HEK293 (cell line): Measurements from ENCODE around the gene GRID2.

Experiments
- IKZF3 ChIP-seq: fragments of 450-650 bp; IDR thresholded peaks from 2 replicates; pipeline ENCODE4 v1.5.0; 2018; ENCODE audit warnings: missing biosample characterization, mild to moderate bottlenecking, missing genetic modification characterization, moderate library complexity
- TF ChIP-seq, protein P1 (sequence below): fragments of 450-650 bp; formaldehyde crosslinking; IDR thresholded peaks from 2 replicates; pipeline ENCODE4 v1.5.1; 2016; ENCODE audit warnings: missing biosample characterization, missing genetic modification characterization
- TF ChIP-seq, protein P2 (sequence below): fragments of 450-650 bp; formaldehyde crosslinking; IDR thresholded peaks from 2 replicates; pipeline ENCODE4 v1.5.1; 2016; ENCODE audit warnings: missing biosample characterization, missing genetic modification characterization

- TF ChIP-seq, protein P1, sequence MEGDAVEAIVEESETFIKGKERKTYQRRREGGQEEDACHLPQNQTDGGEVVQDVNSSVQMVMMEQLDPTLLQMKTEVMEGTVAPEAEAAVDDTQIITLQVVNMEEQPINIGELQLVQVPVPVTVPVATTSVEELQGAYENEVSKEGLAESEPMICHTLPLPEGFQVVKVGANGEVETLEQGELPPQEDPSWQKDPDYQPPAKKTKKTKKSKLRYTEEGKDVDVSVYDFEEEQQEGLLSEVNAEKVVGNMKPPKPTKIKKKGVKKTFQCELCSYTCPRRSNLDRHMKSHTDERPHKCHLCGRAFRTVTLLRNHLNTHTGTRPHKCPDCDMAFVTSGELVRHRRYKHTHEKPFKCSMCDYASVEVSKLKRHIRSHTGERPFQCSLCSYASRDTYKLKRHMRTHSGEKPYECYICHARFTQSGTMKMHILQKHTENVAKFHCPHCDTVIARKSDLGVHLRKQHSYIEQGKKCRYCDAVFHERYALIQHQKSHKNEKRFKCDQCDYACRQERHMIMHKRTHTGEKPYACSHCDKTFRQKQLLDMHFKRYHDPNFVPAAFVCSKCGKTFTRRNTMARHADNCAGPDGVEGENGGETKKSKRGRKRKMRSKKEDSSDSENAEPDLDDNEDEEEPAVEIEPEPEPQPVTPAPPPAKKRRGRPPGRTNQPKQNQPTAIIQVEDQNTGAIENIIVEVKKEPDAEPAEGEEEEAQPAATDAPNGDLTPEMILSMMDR (tag by site-specific recombination): no peak
- TF ChIP-seq, protein P2, sequence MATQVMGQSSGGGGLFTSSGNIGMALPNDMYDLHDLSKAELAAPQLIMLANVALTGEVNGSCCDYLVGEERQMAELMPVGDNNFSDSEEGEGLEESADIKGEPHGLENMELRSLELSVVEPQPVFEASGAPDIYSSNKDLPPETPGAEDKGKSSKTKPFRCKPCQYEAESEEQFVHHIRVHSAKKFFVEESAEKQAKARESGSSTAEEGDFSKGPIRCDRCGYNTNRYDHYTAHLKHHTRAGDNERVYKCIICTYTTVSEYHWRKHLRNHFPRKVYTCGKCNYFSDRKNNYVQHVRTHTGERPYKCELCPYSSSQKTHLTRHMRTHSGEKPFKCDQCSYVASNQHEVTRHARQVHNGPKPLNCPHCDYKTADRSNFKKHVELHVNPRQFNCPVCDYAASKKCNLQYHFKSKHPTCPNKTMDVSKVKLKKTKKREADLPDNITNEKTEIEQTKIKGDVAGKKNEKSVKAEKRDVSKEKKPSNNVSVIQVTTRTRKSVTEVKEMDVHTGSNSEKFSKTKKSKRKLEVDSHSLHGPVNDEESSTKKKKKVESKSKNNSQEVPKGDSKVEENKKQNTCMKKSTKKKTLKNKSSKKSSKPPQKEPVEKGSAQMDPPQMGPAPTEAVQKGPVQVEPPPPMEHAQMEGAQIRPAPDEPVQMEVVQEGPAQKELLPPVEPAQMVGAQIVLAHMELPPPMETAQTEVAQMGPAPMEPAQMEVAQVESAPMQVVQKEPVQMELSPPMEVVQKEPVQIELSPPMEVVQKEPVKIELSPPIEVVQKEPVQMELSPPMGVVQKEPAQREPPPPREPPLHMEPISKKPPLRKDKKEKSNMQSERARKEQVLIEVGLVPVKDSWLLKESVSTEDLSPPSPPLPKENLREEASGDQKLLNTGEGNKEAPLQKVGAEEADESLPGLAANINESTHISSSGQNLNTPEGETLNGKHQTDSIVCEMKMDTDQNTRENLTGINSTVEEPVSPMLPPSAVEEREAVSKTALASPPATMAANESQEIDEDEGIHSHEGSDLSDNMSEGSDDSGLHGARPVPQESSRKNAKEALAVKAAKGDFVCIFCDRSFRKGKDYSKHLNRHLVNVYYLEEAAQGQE: no peak
- TF ChIP-seq IKZF3 (tag by site-specific recombination): no peak
Observed at GRCh38 chr4:92334716-92335350, 31.1 kb downstream of the GRID2 start.
